Cerebellar nuclear complex (tissue), 1 donor: ENCODE results near the gene KLHL29.

Source experiments
- DNase-seq, 2 experiments: peaks; one replicate each; lab custom pipeline; 2025; lab: John Stamatoyannopoulos, UW

KLHL29 gene

GRCh38 chr2:23449413-23449812 lies 64.4 kb downstream of the KLHL29 start:
- no peak for DNase-seq

- no peak for DNase-seq
Observed at GRCh38 chr2:23449831-23450331, 64.9 kb downstream of the KLHL29 start.

- DNase-seq = no peak
Observed at GRCh38 chr2:23452372-23452771, 67.4 kb downstream of the KLHL29 start.

- DNase-seq = no peak
Observed at GRCh38 chr2:23452853-23453420, 68.0 kb downstream of the KLHL29 start.

GRCh38 chr2:23453432-23453831 lies 68.5 kb downstream of the KLHL29 start:
- DNase-seq = no peak

- DNase-seq = no peak
Observed at GRCh38 chr2:23453836-23454460, 69.0 kb downstream of the KLHL29 start.

- DNase-seq = no peak
Observed at GRCh38 chr2:23454501-23455120, 69.6 kb downstream of the KLHL29 start.

GRCh38 chr2:23456396-23456795 lies 71.4 kb downstream of the KLHL29 start:
- DNase-seq = no peak

- DNase-seq = no peak
Observed at GRCh38 chr2:23456881-23457760, 72.1 kb downstream of the KLHL29 start.

GRCh38 chr2:23457990-23458682 lies 73.2 kb downstream of the KLHL29 start:
- DNase-seq = no peak

- no peak for DNase-seq
Observed at GRCh38 chr2:23459032-23459431, 74.1 kb downstream of the KLHL29 start.

- DNase-seq = no peak
Observed at GRCh38 chr2:23460228-23460627, 75.2 kb downstream of the KLHL29 start.

- DNase-seq = no peak
Observed at GRCh38 chr2:23460993-23461392, 76.0 kb downstream of the KLHL29 start.

- no peak for DNase-seq
Observed at GRCh38 chr2:23464156-23464555, 79.2 kb downstream of the KLHL29 start.

GRCh38 chr2:23464905-23465537 lies 80.0 kb downstream of the KLHL29 start:
- DNase-seq = no peak

GRCh38 chr2:23465936-23466335 lies 81.0 kb downstream of the KLHL29 start:
- DNase-seq = no peak

- no peak for DNase-seq
Observed at GRCh38 chr2:23467618-23468017, 82.6 kb downstream of the KLHL29 start.

- no peak for DNase-seq
Observed at GRCh38 chr2:23468474-23469141, 83.6 kb downstream of the KLHL29 start.

- no peak for DNase-seq
Observed at GRCh38 chr2:23469142-23469540, 84.2 kb downstream of the KLHL29 start.

- DNase-seq = no peak
Observed at GRCh38 chr2:23475036-23475435, 90.1 kb downstream of the KLHL29 start.

GRCh38 chr2:23475473-23475872 lies 90.5 kb downstream of the KLHL29 start:
- DNase-seq = no peak
